Stimulated activated CD8-positive, alpha-beta memory T cell treated with anti-CD3 and anti-CD28 coated beads, Interleukin-7, amount 100 ng/mL, for 4 hours (primary cell): ENCODE measurements around the gene WNK2.

ENCODE experiments used
- DNase-seq, 2 donors: peaks; one replicate each; pipeline ENCODE4 v3.0.0-alpha.2; 2020; ENCODE audit warnings: low read depth in 2 of 2

The WNK2 gene

GRCh38 chr9:93198838-93199625 lies 15.1 kb downstream of the WNK2 start:
- no peak for DNase-seq

DNA sequence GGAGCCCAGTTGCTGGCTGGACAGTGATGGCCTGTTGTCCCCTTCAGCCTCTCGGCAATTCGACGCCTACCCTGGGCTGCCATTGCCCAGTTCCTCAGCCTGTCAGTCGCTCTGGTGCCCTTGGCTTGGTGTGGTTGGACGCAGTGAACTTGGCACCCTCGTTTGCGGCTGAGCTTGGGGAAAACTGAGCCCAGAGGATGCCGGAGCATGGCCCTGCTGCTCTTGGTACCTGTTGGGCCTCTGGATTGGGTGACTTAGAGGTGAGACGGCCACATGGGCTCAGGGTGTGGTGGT lies 16.5 kb downstream of the WNK2 start:
- DNase-seq, result no peak

- no peak for DNase-seq
Observed at GRCh38 chr9:93200989-93201334, 17.0 kb downstream of the WNK2 start.

- DNase-seq, result no peak
Observed at GRCh38 chr9:93203026-93203717, 19.2 kb downstream of the WNK2 start.

GRCh38 chr9:93203718-93204469 lies 20.0 kb downstream of the WNK2 start:
- DNase-seq, result no peak

GRCh38 chr9:93204470-93205043 lies 20.6 kb downstream of the WNK2 start:
- no peak for DNase-seq

DNA sequence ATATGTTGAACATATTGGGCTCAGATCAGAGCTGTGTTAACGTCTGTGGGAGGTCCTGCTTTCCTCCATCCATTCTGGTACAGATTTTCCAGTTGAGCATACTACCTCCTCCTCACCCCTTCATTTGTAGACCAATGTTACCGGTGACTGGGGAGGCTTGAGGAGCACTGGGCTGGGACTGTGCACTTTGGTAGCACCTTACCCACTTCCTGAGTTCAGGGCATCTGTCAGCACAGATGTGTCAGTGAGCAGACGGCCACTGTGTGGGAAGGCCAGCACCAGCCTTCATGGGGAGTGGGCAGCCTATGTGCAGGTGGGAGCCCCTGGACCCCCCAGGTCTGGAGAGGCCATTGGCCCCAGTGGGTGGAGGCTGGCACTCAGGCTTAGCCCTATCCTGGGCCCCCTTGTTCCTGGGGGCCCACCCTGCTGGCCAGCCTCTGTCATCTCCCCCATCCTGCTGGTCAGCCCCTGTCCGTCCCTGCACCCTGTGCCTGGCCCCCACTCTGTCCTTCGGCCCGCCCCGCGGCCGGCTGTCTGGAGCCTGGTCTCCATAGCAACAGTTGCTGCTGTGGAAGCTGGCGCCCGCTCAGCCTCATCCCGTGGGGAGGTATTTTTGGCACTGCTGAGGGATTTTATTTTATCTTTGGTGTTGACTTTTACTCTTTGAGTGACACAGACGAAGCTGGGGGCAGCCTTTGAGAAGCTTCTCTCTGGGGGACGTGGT lies 21.3 kb downstream of the WNK2 start:
- no peak for DNase-seq

DNA sequence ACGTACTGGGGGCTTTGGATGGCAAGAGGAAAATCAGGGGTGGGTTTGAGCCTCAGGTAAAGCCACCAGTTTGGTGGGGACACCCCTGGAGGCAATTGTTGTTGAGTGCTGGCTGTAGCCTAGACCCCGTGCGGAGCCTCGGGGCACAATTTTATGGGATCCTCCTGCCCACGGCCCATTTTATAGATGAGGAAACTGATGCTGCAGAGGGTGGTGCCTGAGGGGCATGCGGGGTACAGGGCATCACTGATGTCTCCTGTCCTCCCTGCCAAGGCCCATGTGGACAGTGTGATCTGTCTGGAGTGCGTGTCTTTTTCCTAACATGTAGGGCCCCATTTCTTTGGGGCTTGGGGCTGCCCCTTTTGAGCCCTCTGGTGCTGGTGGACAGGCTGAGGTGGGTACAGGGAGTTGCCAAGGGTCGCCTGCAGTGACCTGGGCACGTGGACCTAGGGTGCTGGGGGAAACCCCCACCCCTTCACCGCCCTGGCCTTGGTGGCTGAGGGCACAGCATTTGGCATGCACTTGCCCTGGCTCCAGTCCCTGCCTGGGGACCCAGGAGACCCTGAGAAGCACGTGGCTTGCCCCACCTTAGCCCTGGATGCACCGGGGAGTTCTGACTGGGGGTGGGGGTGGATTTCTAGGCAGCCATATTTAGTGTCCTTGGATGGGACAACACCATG lies 22.1 kb downstream of the WNK2 start:
- DNase-seq, result no peak

DNA sequence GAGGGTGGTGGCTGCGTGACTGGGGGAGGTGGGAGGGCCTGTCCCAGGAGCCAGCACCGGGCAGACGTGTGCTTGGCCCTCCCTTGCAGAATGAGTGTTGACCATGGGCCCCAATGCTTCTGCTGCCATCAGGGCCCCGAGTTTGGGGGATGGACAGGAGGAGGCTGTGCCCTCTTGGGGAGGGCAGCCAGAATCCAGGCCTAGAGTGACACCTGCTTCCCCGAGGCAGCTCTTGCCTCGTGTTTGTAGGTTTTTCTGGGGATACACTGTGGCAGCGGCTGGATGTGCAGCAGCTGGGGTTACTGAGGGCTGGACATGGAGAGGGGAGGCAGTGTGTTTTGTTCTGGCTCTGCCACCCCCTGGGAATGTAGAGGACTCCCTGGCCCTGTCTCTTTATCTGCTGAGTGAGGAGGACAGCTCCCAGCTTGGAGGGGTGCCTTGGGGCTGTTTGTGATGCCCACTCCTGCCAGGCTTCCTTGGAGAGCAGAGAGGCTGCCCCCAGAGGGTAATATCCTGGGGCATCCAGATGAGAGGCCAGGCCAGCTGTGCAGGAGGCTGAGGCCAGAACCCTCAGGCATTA lies 22.7 kb downstream of the WNK2 start:
- DNase-seq, result no peak

DNA sequence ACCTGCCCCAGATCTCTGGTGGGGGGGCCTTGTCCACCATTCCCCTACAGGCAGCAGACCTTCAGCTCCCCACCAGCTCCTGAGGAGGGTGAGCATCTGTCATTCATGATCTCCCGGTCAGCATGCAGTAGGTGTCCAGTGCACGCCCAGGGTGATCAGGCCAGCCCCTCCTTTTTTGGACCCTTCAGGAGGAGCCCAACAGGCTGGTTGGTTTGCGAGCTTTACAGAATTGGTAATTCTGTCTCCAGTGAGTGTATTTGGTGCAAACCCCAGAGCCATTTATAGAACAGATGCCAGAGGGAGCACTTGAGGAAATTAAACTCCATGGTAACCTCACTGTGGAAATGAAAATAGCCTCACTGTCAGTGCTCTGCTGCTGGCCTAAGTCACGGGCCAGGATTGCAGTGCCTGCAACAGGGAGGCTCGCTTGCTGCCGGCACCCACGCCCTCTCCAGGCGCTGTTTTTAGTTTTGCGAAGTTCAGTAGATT lies 23.4 kb downstream of the WNK2 start:
- no peak for DNase-seq

- DNase-seq, result no peak
Observed at GRCh38 chr9:93207860-93208734, 24.2 kb downstream of the WNK2 start.

DNA sequence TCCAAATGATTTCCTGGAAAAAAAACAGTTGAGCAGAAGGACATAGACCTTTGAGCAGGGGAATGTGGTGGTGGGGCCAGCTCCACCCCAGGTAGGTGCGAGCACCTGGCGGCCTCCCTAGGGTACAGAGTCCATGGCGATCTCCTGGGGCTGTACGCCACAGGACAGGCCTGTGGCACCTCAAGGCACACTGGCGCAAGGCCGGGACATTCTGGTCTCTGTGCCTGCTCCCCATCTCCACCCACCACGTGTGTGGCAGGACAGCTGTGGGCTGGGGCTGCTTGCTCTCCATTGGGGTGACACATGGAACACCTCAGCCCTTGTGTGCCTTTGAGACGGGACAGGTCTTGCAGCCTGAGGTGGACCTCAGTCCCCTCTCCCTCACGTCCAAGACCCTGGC lies 25.2 kb downstream of the WNK2 start:
- DNase-seq, result no peak

GRCh38 chr9:93209576-93210323 lies 25.8 kb downstream of the WNK2 start:
- no peak for DNase-seq

- no peak for DNase-seq
Observed at GRCh38 chr9:93210324-93210973, 26.5 kb downstream of the WNK2 start.

- no peak for DNase-seq
Observed at GRCh38 chr9:93210974-93211653, 27.2 kb downstream of the WNK2 start.

GRCh38 chr9:93211654-93212001 lies 27.7 kb downstream of the WNK2 start:
- no peak for DNase-seq

DNA sequence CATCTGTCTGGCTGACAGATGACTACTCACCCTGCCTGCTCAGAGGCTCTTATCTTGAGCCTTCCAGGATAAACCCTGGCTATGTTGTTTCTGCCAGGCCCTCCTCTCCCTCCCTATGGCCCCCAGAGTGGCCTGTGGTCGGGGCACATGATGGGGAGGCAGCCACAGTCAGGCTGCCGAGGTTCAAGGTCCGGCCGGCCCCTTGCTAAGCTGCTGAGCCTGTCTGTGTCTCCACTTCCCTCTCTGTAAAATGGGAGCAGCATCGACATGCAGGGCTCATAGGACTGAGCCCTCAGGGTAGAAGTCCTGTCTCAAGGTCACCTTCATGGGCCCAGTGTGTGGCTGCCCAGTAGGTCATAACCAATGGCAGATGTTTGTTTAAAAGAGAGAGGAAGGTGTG lies 28.5 kb downstream of the WNK2 start:
- no peak for DNase-seq

DNA sequence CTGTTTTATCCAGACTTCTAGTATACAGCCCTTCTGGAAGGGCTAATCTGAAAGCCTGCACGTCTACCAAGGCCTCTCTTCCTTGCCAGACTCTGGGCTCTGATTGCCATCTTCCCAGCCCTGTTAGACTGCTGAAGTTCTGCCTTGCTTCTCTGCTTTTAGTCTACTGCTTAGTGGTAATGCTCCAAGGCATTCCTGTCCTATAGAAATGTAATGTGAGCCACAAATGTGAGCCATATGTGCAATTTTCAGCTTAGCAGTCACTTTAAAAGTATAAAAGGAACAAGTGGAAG lies 32.1 kb downstream of the WNK2 start:
- no peak for DNase-seq
